ENCODE results near the gene KRT13.
A peak's percentile ranks its signal among the peaks of the same experiment; 100 is the strongest.

KRT13 gene

GRCh38 chr17:41480136-41480535 is 25.3 kb downstream of the KRT13 start:
- Mint-ChIP-seq H3K4me3 (no peak overlapping the region), H3K4me1 (no peaks in the 10 kb centered on the region), H3K27ac (no peak overlapping the region), H3K9me3 (no peaks in the 10 kb centered on the region), H3K36me3 (no peaks in the 10 kb centered on the region), H3K27me3 (no peaks in the 10 kb centered on the region)

GRCh38 chr17:41478237-41478636 is 27.2 kb downstream of the KRT13 start:
- Mint-ChIP-seq H3K36me3 (no peaks in the 10 kb centered on the region), H3K27ac (no peak overlapping the region), H3K4me3 (no peak overlapping the region)

GRCh38 chr17:41476866-41477815 is 28.3 kb downstream of the KRT13 start:
- Mint-ChIP-seq H3K27me3 (no peaks in the 10 kb centered on the region), H3K4me1 (no peaks in the 10 kb centered on the region), H3K4me3 (no peak overlapping the region), H3K36me3 (no peaks in the 10 kb centered on the region), H3K9me3 (no peaks in the 10 kb centered on the region), H3K27ac (no peak overlapping the region)

More at GRCh38 chr17:41478237-41478636, 27.2 kb downstream of the KRT13 start:
- H3K9me3 Mint-ChIP-seq, result no peaks in the 10 kb centered on the region
- H3K4me1 Mint-ChIP-seq, result no peaks in the 10 kb centered on the region
- H3K27me3 Mint-ChIP-seq, result no peaks in the 10 kb centered on the region

- no peaks in the 10 kb centered on the region for H3K9me3 Mint-ChIP-seq
- H3K36me3 Mint-ChIP-seq, result no peaks in the 10 kb centered on the region
- H3K4me3 Mint-ChIP-seq, result no peak overlapping the region
- no peak overlapping the region for H3K27ac Mint-ChIP-seq
- no peaks in the 10 kb centered on the region for H3K4me1 Mint-ChIP-seq
- no peaks in the 10 kb centered on the region for H3K27me3 Mint-ChIP-seq
Measured at GRCh38 chr17:41475421-41475820, 30.0 kb downstream of the KRT13 start.

GRCh38 chr17:41474863-41475262 is 30.5 kb downstream of the KRT13 start:
- Mint-ChIP-seq H3K4me3 (no peak overlapping the region), H3K27ac (no peak overlapping the region), H3K36me3 (no peaks in the 10 kb centered on the region), H3K4me1 (no peaks in the 10 kb centered on the region), H3K9me3 (no peaks in the 10 kb centered on the region), H3K27me3 (no peaks in the 10 kb centered on the region)

GRCh38 chr17:41468346-41468745 is 37.1 kb downstream of the KRT13 start:
- no peak overlapping the region for H3K27ac Mint-ChIP-seq
- no peaks in the 10 kb centered on the region for H3K36me3 Mint-ChIP-seq
- H3K9me3 Mint-ChIP-seq, result no peaks in the 10 kb centered on the region
- H3K4me1 Mint-ChIP-seq, result no peaks in the 10 kb centered on the region
- H3K27me3 Mint-ChIP-seq, result no peaks in the 10 kb centered on the region
- no peak overlapping the region for H3K4me3 Mint-ChIP-seq

- Mint-ChIP-seq H3K4me3 (no peak overlapping the region), H3K4me1 (no peaks in the 10 kb centered on the region), H3K27ac (no peak overlapping the region), H3K27me3 (no peaks in the 10 kb centered on the region), H3K9me3 (no peaks in the 10 kb centered on the region), H3K36me3 (no peaks in the 10 kb centered on the region)
Measured at GRCh38 chr17:41467561-41467960, 37.9 kb downstream of the KRT13 start.

GRCh38 chr17:41466988-41467387 is 38.4 kb downstream of the KRT13 start, which contains the start of gene KRT32:
KRT32 (minus strand) TSS chr17:41467386; CDS start chr17:41467325, 61 bp downstream.
- no peaks in the 10 kb centered on the region for H3K36me3 Mint-ChIP-seq

GRCh38 chr17:41464682-41465081 is 40.7 kb downstream of the KRT13 start:
- Mint-ChIP-seq H3K4me1 (no peaks in the 10 kb centered on the region), H3K36me3 (no peaks in the 10 kb centered on the region), H3K9me3 (no peaks in the 10 kb centered on the region), H3K4me3 (no peak overlapping the region), H3K27ac (peak overlapping the region; percentile 74), H3K27me3 (no peaks in the 10 kb centered on the region)

More at GRCh38 chr17:41466988-41467387, 38.4 kb downstream of the KRT13 start, which contains the start of gene KRT32:
- no peaks in the 10 kb centered on the region for H3K9me3 Mint-ChIP-seq
- H3K27ac Mint-ChIP-seq, result no peak within 1 kb of the TSS
- H3K27me3 Mint-ChIP-seq, result no peaks in the 10 kb centered on the region
- no peaks in the 10 kb centered on the region for H3K4me1 Mint-ChIP-seq
- no peak within 1 kb of the TSS for H3K4me3 Mint-ChIP-seq

- Mint-ChIP-seq H3K27ac (no peak overlapping the region), H3K9me3 (no peaks in the 10 kb centered on the region), H3K36me3 (no peaks in the 10 kb centered on the region), H3K27me3 (no peaks in the 10 kb centered on the region), H3K4me1 (no peaks in the 10 kb centered on the region), H3K4me3 (no peak overlapping the region)
Measured at GRCh38 chr17:41464173-41464572, 41.2 kb downstream of the KRT13 start.

- no peak overlapping the region for H3K27ac Mint-ChIP-seq
Measured at GRCh38 chr17:41463746-41464145, 41.7 kb downstream of the KRT13 start.

GRCh38 chr17:41462705-41463104 is 42.7 kb downstream of the KRT13 start:
- Mint-ChIP-seq H3K27ac (no peak overlapping the region), H3K27me3 (no peaks in the 10 kb centered on the region), H3K9me3 (no peaks in the 10 kb centered on the region), H3K36me3 (no peaks in the 10 kb centered on the region), H3K4me3 (no peak overlapping the region), H3K4me1 (no peaks in the 10 kb centered on the region)

More at GRCh38 chr17:41463746-41464145, 41.7 kb downstream of the KRT13 start:
- Mint-ChIP-seq H3K4me1 (no peaks in the 10 kb centered on the region), H3K4me3 (no peak overlapping the region), H3K9me3 (no peaks in the 10 kb centered on the region), H3K27me3 (no peaks in the 10 kb centered on the region), H3K36me3 (no peaks in the 10 kb centered on the region)

GRCh38 chr17:41457676-41458075 is 47.7 kb downstream of the KRT13 start:
- Mint-ChIP-seq H3K4me3 (no peak overlapping the region), H3K4me1 (no peaks in the 10 kb centered on the region), H3K27me3 (no peaks in the 10 kb centered on the region)

GRCh38 chr17:41456204-41456603 is 49.2 kb downstream of the KRT13 start:
- Mint-ChIP-seq H3K27ac (no peak overlapping the region), H3K36me3 (no peaks in the 10 kb centered on the region), H3K27me3 (no peaks in the 10 kb centered on the region), H3K9me3 (no peaks in the 10 kb centered on the region), H3K4me1 (no peaks in the 10 kb centered on the region), H3K4me3 (no peak overlapping the region)

More at GRCh38 chr17:41457676-41458075, 47.7 kb downstream of the KRT13 start:
- Mint-ChIP-seq H3K9me3 (no peaks in the 10 kb centered on the region), H3K27ac (no peak overlapping the region), H3K36me3 (no peaks in the 10 kb centered on the region)

GRCh38 chr17:41455236-41455635 is 50.2 kb downstream of the KRT13 start:
- Mint-ChIP-seq H3K4me1 (no peaks in the 10 kb centered on the region), H3K27ac (no peak overlapping the region), H3K4me3 (no peak overlapping the region), H3K27me3 (no peaks in the 10 kb centered on the region), H3K36me3 (no peaks in the 10 kb centered on the region), H3K9me3 (no peaks in the 10 kb centered on the region)

- Mint-ChIP-seq H3K36me3 (no peaks in the 10 kb centered on the region), H3K4me1 (no peaks in the 10 kb centered on the region), H3K27ac (no peak overlapping the region), H3K9me3 (no peaks in the 10 kb centered on the region), H3K27me3 (no peaks in the 10 kb centered on the region), H3K4me3 (no peak overlapping the region)
Measured at GRCh38 chr17:41453066-41453465, 52.3 kb downstream of the KRT13 start.

Data from activated naive CD4-positive, alpha-beta T cell treated with anti-CD3 and anti-CD28 coated beads, Interleukin-2, amount 50 U/mL, for 24 hours (primary cell).